IPS-18c (cell line): ENCODE results near the gene TTC17.
"Not testable (repeated sequence)": the region's sequence is repeated elsewhere in the genome, so short reads cannot be mapped to it uniquely, and the experiment has no call there.

Experiments
- H3K4me3 ChIP-seq: 2 replicates; pipeline ENCODE4 v1.7.0; 2013; ENCODE audit warnings: low read depth, mild to moderate bottlenecking, low read length, moderate library complexity; ENCODE audit not compliant: insufficient read depth
- H3K9me3 ChIP-seq: one replicate; pipeline ENCODE4 v1.6.1; 2013; ENCODE audit warnings: mild to moderate bottlenecking, low read length, moderate library complexity; ENCODE audit not compliant: control insufficient read depth, insufficient read depth

TTC17 gene

DNA sequence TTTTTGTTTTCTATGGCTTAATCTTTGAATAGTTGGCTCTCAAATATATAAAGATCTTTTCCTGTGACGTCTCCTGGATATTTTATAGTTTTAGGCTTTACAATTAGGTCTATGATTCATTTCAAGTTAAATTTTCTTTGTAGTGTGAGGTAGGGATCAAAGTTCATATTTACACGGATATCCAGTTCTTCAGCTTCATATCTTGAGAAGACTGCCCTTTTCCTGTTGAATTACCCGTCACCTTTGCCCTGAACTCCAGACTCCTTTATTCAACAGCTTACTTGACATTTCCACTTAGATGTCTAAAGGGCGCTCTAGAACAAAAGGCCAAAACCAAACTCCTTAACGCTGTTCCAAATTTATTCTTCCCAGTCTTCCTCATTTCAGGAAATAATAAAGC, 51.7 kb downstream of the TTC17 start:
- no peaks in the 10 kb centered on the region for H3K9me3 ChIP-seq
- no peak overlapping the region for H3K4me3 ChIP-seq

DNA sequence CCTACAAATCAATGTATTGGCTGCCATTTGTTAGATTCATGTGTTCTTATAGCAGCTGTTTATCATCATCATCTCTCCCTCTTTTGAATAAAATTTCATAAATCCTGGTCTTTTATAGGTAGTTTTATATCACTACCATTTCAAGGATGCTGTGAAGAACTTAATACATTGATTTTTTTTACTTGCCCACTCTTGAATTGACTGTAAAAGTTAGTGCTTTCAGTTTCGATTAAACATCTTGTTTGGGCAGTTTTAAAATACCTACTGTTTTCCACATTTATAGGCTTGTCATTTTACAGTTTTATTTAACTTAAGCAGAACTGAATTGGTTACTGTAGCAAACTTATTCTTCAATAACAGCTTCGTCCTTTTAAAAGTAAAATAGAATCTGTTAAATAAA, 59.5 kb downstream of the TTC17 start:
- no peaks in the 10 kb centered on the region for H3K9me3 ChIP-seq
- H3K4me3 ChIP-seq = no peak overlapping the region

DNA sequence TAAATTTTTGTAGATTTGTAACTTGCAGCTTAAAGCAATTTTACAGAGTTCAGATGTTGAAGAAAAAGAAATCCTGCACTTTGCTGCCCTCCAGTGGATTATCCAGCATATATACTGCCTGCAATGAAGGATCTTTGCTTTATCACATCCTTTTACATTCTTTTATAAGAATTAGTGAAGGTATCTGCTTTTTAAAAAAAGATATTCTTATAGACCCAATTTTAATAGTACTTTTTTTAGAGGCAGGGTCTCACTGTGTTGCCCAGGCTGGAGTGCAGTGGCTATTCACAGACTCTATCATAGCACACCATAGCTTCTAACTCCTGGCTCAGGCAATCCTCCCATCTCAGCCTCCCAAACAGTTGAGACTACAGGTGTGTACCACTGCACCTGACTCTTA, 60.7 kb downstream of the TTC17 start:
- Histone ChIP-seq H3K4me3 (no peak overlapping the region), H3K9me3 (no peaks in the 10 kb centered on the region)

DNA sequence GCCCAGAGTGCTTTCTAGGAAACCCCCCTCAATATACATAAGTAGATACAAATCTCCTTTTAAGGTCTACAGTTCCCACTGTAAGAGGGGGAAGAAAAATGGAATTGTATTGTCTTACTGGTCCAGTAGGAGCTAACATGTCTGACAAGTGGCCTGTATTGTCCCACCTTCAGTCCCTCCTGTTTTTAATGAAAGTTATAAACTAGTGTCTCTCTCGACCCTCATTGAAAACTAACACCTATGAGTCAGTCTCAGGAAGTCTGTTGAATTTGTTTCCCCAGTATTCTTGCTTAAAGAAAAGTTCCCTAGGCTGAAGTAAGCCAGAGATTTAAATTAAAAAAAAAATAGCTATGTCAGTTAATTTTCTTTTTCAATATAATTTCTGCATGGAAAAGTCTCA, 69.3 kb downstream of the TTC17 start:
- Histone ChIP-seq H3K9me3 (no peaks in the 10 kb centered on the region), H3K4me3 (no peak overlapping the region)

DNA sequence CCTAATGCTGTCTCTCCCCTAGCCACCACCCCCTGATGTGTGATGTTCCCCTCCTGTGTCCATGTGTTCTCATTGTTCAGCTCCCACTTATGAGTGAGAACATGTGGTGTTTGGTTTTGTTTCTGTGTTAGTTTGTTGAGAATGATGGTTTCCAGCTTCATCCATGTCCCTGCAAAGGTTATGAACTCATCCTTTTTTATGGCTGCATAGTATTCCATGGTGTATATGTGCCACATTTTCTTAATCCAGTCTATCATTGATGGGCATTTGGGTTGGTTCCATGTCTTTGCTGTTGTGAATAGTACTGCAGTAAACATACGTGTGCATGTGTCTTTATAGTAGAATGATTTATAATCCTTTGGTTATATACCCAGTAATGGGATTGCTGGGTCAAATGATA, 72.2 kb downstream of the TTC17 start:
- H3K9me3 ChIP-seq, H3K4me3 ChIP-seq: not testable (repeated sequence)

DNA sequence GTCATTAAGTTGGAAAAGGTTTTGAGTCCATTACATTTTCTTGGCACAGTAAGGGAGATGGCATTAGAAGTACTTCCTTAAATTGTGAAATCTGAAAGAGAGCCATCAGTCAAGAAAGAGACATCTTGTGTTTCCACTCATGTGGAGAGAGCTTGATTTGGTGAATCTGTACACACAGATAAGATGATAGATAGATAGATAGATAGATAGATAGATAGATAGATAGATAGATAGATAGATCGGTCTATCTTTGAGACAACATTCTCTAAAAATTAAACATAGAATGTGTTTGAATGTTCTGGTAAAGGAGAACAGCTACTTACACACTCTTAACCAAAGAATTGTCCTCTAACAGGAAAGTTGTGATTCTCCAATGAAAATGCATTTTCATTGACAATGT, 76.2 kb downstream of the TTC17 start:
- H3K4me3 ChIP-seq = no peak overlapping the region
- no peaks in the 10 kb centered on the region for H3K9me3 ChIP-seq

DNA sequence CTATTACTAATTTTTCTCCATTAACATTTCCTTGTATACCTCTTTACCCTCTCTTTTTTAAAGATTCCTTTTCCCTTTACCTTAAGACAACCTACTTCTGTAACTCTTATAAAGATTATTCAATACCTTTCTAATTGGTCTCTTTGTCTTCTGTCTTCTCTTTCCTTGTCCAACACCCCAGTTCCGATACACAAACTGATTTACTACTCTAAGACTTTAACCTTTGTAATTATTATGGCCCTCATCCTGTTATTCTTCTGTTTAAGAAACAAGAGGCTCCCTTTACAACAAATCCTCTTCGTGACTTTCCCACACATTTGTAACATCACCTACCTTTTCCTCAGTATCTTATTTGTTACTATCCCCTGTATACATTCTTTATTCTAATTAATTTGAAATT, 81.8 kb downstream of the TTC17 start:
- H3K4me3 ChIP-seq = no peak overlapping the region
- H3K9me3 ChIP-seq = no peaks in the 10 kb centered on the region

DNA sequence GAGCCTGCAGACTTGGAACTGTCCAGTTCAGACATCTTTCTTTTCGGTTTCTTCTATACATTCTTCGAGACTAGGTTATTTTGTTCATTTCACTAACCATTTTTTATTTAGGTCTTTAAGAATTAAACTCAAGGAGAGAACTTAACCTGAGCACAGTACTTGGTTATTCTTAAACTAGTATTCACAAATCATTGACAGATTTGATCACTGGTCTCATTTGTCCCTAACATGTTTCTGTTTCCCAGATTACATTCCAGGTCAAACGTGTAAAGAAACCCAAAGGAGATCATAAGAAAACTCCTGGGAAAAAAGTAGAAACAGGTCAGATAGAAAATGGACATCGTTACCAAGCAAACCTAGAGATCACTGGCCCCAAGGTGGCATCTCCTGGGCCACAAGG, 85.1 kb downstream of the TTC17 start:
- Histone ChIP-seq H3K4me3 (no peak overlapping the region), H3K9me3 (no peaks in the 10 kb centered on the region)

DNA sequence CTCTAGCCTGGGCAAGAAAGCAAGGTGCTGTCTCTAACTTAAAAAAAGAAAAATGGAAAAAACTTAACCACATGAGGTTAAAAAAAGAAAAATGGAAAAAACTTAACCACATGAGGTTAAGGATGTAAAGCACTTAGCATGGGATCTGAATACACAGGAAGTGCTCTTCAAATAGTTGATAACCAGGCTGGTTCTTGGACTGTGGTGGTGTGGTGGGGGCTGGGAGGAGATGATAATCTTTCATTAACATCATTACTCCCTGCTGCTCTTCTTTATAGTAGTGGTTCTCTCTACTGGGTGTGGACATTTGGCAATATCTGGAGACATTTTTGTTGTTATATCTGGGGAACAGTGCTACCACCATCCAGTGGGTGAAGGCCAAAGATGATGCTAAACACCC, 88.4 kb downstream of the TTC17 start:
- Histone ChIP-seq H3K4me3 (no peak overlapping the region), H3K9me3 (no peaks in the 10 kb centered on the region)

DNA sequence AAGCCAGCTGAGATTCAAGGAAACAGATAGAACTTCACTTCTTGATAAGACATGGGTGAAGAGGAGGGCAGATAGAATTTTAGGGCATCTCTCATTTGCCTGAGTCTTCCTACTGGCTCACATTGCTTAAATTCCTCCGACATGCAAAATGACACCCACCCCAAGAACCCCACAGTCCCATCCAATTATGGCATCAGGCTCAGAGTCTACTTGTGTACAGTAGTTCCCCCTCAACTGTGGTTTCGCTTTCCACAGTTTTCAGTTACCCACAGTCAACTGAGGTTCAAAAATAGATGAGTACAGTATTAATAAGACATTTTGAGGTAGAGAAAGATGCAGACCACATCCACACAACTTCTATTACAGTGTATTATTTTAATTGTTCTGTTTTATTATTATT, 99.8 kb downstream of the TTC17 start:
- peaks cover 4% of the 10 kb centered on the region for H3K9me3 ChIP-seq
- H3K4me3 ChIP-seq = no peak overlapping the region

DNA sequence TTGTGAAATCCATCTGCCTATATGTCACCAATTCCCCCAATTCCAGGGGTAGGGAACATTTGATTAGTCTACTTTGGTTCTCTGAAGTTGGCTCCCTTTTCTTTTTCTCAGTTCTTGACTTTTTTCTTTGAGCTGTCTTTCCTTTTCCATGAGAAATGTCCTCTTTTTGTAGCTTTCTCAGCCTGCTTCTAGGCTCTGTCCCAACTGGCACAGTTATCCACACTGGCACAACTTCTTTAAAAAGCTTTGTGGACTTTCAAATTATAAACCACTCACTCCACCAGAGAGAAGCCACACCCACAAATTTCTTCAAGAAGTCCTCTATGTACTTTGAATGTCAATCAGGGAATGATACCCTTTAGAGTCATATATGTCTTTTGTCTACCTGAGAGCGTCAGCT, 100.5 kb downstream of the TTC17 start:
- Histone ChIP-seq H3K9me3 (peaks cover 4% of the 10 kb centered on the region), H3K4me3 (no peak overlapping the region)

DNA sequence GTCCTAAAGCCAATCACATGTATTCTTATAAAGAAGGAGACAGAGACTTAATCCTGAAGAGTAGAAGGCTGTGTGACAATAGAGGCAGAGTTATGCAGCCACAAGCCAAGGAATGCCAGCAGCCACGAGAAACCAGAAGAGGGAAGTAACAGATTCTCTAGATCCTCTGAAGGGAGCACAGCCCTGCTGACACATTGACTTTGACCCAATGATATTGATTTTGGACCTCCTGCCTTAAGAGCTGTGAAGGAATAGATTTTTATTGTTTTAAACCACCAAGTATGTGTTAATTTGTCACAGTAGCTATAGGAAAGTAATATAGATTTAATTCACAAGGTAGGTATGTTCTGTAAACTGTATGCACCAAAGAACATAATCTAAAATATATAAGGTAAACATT, 103.6 kb downstream of the TTC17 start:
- Histone ChIP-seq H3K9me3 (peaks cover 4% of the 10 kb centered on the region), H3K4me3 (no peak overlapping the region)

DNA sequence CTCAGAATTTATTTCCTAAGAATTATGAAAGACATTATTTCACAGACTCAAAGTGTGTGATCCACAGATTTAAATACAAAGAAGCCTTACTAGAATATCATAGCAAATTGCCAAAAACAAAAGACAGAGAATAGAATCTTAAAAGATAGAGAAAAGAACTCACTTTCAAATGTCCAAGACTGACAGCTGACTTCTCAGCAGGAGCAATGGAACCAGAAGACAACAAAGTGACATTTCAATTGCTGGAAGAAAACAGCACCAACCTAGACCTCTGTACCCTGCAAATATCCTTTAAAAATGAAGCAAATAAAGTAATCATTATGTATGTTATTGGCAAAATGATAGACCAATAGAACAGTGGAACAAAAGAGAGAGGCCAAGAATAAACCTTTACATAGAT, 109.2 kb downstream of the TTC17 start:
- no peak overlapping the region for H3K4me3 ChIP-seq
- H3K9me3 ChIP-seq = no peaks in the 10 kb centered on the region

DNA sequence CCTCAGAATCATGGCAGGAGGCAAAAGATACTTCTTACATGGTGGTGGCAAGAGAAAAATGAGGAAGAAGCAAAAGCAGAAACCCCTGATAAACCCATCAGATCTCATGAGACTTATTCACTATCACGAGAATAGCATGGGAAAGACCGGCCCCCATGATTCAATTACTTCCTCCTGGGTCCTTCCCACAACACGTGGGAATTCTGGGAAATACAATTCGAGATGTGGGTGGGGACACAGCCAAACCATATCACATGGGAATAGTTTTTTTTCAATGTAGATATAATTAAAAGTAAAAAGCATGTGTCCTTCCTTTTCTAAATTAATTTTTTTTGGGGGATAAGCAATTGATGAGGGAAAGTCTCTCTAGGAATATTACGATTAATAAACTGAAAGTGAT, 118.8 kb downstream of the TTC17 start:
- H3K4me3 ChIP-seq, H3K9me3 ChIP-seq: not testable (repeated sequence)

DNA sequence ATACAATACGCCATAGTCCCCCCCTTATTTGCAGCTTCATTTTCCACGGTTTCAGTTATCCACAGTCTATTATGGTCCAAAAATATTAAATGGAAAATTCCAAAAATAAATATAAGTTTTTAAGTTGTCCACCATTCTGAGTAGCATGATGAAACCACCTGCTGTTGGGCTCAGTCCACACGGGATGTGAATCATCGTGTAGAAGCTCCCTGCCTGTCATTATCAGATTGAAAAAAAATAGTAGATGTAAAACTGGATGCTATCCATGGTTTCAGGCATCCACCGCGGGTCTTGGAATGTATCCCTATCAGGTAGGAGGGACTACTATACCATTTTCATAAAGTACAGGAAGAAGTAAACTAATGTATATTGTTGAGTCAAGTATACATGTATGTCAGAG, 127.4 kb downstream of the TTC17 start:
- Histone ChIP-seq H3K9me3 (no peaks in the 10 kb centered on the region), H3K4me3 (no peak overlapping the region)

DNA sequence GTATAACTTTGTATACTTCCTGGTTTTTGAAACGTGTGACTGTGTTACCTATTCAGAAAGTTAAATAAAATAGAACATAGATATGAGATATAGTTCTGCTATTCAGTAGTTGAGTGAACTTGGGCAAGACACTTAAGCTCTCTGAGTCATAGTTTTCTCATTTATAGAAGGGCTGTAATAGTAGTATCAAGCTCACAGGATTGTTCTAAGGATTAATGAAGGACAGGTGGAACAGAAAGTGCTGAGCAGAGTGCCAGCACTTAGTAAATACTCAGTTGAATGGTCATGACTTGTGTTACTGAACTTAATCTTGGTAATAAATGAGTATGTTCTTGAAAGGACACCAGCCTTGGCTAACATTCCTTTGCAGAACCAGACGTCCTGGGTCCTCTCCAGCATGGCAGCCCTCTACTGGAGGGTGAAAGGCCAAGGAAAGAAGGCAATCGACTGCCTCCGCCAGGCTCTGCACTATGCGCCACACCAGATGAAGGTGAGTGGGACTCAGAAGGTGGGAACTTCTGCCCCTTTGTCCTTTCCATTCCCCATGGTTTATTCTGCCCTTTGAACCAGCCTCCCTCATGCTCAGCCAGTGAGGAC, 131.2 kb downstream of the TTC17 start:
- Histone ChIP-seq H3K4me3 (no peak overlapping the region), H3K9me3 (no peaks in the 10 kb centered on the region)

DNA sequence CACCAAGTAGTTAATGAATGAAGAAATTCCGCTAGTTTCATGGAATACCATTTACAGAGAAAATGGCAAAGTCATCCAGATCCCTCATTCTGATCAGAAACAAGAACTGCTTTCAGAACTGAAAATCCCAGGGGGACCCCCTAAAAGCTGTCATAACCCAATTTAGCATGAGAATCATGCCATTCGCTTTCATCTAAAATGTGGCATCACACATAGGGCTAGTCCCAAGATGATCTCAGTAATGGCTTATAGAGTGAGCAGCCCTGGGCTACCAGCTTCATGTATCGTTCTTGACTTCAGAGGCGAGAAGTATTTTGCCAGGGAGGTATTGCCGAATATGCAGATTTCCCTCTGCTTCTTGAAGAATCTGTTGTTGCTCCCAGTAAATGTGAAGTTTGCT, 134.0 kb downstream of the TTC17 start:
- Histone ChIP-seq H3K9me3 (no peaks in the 10 kb centered on the region), H3K4me3 (no peak overlapping the region)

DNA sequence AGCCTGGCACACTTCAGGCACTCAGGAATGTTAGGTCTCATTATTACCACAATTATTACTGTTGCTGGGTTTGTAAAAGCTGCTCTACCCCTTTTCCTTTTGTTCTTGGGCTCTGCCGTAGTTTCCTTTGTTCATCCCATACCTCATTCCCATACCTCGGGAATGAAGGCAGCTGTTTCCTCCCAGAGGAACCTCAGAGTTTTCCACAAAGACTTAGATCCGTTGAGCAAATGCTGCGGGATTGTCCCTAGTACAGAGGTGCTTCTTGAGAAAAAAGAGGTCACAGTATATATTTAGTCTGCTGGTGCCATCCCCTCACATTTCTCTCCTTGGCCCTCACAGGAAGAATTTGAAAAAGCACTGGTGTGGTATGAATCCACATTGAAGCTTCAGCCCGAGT, 134.7 kb downstream of the TTC17 start:
- H3K4me3 ChIP-seq = no peak overlapping the region

DNA sequence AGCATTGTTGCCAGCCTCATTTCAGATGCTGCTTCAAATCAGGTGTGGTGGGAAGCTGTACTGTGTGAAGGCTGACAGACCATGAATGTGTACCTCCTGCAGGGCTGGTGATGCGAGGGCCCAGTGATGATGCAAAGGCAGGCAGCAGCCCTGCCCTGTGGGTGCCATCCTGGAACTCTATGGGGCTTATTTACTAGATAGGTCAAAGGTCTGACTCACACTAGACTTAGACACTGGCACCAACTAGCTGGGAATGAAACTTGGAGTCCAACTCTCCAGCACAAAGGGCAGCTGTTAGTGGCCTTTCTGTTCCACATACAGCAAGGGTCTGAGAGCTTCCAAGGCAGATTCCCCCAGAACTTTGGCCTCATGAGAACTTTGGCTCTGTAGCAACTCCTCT, 138.4 kb downstream of the TTC17 start:
- Histone ChIP-seq H3K4me3 (no peak overlapping the region), H3K9me3 (no peaks in the 10 kb centered on the region)

More for the DNA sequence above, 134.7 kb downstream of the TTC17 start:
- no peaks in the 10 kb centered on the region for H3K9me3 ChIP-seq
